Measurements from ENCODE around the gene MAP3K13.

Gene MAP3K13

DNA sequence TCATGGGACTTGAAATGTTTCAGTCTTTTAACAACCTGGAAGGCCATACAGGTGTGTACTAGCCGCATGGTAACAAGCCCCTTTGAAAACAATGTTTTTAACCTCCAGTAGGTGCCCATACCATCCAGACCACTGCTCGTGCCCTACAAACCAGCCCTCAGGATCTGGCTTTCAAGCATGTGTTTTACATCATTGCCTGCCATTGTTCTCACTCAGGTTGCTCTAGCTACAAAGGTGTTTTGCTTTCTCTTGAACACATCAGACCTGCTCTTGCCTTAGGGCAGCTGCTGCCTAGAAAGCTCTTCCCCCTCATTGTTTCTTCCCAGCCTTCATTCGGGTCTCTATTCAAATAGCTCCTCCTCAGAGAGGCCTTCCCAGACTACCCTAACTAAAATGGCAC, 32.3 kb upstream of the MAP3K13 start:
- in situ Hi-C loops (cut with HindIII; ENCODE audit: low sequenced_read_pairs) = no loop called here
- TF ChIP-seq, protein P1, sequence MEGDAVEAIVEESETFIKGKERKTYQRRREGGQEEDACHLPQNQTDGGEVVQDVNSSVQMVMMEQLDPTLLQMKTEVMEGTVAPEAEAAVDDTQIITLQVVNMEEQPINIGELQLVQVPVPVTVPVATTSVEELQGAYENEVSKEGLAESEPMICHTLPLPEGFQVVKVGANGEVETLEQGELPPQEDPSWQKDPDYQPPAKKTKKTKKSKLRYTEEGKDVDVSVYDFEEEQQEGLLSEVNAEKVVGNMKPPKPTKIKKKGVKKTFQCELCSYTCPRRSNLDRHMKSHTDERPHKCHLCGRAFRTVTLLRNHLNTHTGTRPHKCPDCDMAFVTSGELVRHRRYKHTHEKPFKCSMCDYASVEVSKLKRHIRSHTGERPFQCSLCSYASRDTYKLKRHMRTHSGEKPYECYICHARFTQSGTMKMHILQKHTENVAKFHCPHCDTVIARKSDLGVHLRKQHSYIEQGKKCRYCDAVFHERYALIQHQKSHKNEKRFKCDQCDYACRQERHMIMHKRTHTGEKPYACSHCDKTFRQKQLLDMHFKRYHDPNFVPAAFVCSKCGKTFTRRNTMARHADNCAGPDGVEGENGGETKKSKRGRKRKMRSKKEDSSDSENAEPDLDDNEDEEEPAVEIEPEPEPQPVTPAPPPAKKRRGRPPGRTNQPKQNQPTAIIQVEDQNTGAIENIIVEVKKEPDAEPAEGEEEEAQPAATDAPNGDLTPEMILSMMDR (IDR thresholded peaks at IDR 0.05; ENCODE audit: low read depth, low read length, missing control alignments) = no peak
- H3K4me3 ChIP-seq (ENCODE audit: low read depth, low read length) = no peak overlapping the region
- DNase-seq (ENCODE audit: low read depth) = no peak

GRCh38 chr3:185332026-185332735, 30.8 kb upstream of the MAP3K13 start:
- H3K4me3 ChIP-seq (ENCODE audit: low read depth, low read length) = no peak overlapping the region
- no peak for DNase-seq (ENCODE audit: low read depth)
- in situ Hi-C loops (cut with HindIII; ENCODE audit: low sequenced_read_pairs) = no loop called here
- TF ChIP-seq, protein P1 (IDR thresholded peaks at IDR 0.05; ENCODE audit: low read depth, low read length, missing control alignments) = no peak

DNA sequence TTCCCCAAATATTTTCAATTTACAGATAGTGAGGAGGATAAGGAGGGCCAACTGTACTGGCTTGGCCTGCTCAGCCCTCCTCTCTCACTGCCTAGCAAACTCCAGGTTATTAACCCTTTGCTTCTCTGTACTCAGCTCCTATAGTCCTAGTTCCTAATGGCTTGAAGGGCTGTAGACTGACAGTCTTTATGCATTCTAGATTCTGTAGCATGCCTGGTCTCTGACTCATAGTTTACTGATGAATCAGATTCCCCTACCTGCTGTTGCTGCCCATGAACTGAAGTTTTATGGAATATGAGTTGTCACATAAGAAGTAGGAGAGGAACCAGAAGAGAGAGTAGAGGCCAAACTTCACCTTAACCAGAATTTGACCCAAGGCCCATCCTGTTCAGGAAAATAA, 27.1 kb upstream of the MAP3K13 start:
- in situ Hi-C loops (cut with HindIII; ENCODE audit: low sequenced_read_pairs) = no loop called here
- H3K4me3 ChIP-seq (ENCODE audit: low read depth, low read length) = no peak overlapping the region
- TF ChIP-seq, protein P1 (IDR thresholded peaks at IDR 0.05; ENCODE audit: low read depth, low read length, missing control alignments) = no peak
- peak; percentile 23 for DNase-seq (ENCODE audit: low read depth)

GRCh38 chr3:185337231-185337816, 25.6 kb upstream of the MAP3K13 start:
- TF ChIP-seq, protein P1 (IDR thresholded peaks at IDR 0.05; ENCODE audit: low read depth, low read length, missing control alignments) = no peak
- DNase-seq (ENCODE audit: low read depth) = no peak
- in situ Hi-C loops (cut with HindIII; ENCODE audit: low sequenced_read_pairs) = no loop called here
- no peak overlapping the region for H3K4me3 ChIP-seq (ENCODE audit: low read depth, low read length)

DNA sequence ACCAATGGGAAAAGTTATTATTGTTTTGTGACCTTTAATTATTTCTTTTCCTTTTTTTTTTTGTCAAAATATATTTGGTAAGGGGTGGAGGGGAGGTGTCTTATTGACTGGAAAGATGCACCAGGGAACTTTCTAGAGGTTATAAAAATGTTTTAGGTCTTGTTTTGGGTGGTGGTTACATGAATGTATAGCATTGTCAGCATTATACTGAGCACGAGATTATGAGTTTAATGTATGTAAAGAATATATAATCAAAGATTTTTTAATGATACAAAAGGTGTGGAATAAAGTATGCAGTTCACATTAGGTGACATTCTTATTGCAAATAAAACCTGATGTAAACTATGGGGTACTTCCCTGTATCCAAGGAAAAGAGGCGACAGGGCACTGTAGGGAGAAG, 23.0 kb upstream of the MAP3K13 start:
- in situ Hi-C loops (cut with HindIII; ENCODE audit: low sequenced_read_pairs) = no loop called here
- no peak overlapping the region for H3K4me3 ChIP-seq (ENCODE audit: low read depth, low read length)
- TF ChIP-seq, protein P1 (IDR thresholded peaks at IDR 0.05; ENCODE audit: low read depth, low read length, missing control alignments) = no peak
- no peak for DNase-seq (ENCODE audit: low read depth)

DNA sequence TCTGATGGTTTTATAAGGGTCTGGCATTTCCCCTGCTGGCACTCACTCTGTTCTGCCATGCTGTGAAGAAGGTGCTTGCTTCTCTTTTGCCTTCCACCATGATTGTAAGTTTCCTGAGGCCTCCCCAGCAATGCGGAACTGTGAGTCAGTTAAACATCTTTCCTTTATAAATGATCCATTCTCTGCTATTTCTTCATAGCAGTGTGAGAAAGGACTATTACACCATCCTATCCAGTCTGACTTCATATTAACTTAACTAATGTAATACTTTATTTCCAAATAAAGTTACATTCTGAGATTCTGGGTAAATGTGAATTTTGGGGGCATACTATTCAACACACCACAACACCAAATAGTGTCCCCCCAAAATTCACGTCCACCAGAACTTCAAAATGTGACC, 22.2 kb upstream of the MAP3K13 start:
- no peak for DNase-seq (ENCODE audit: low read depth)
- in situ Hi-C loops (cut with HindIII; ENCODE audit: low sequenced_read_pairs) = no loop called here
- H3K4me3 ChIP-seq (ENCODE audit: low read depth, low read length) = no peak overlapping the region
- TF ChIP-seq, protein P1 (IDR thresholded peaks at IDR 0.05; ENCODE audit: low read depth, low read length, missing control alignments) = no peak

Measured in astrocyte of the cerebellum (primary cell).